ENCODE data around the gene SRSF4. TPM values are rescaled to one million over a fixed set of nuclear protein-coding genes. Genes with fewer than 3 reads are reported as not detected.
A peak's percentile ranks its signal among the peaks of the same experiment; 100 is the strongest.

Gene SRSF4
- total RNA-seq (ENCODE audit: low replicate concordance), result 68.9 and 85.3 TPM in 2 replicates
- long read RNA-seq, transcript SRSF4-202 (5 exons, 1,264 nt), result minor isoform, 5 of 75 reads
- long read RNA-seq, transcript SRSF4-201 (6 exons, 2,387 nt), result major isoform, 49 of 75 reads
- long read RNA-seq, partial matches to known transcripts, result 10 of 75 reads
- long read RNA-seq, other reads (novel, unspliced or antisense), result 11 of 75 reads

- peak within 1 kb of the TSS; percentile 91 for H3K4me3 Mint-ChIP-seq
- H3K27ac Mint-ChIP-seq, result peak within 1 kb of the TSS; percentile 97
- peaks cover 22% of the 10 kb centered on the region for H3K36me3 Mint-ChIP-seq
- DNase-seq (ENCODE audit: extremely low spot score, unreplicated experiment), result peak; percentile 100
- TF ChIP-seq CTCF (conservative IDR thresholded peaks at IDR 0.05), result peak; percentile 70
- H3K9me3 Mint-ChIP-seq, result peaks cover 4% of the 10 kb centered on the region
- no peaks in the 10 kb centered on the region for H3K27me3 Mint-ChIP-seq
- H3K4me1 Mint-ChIP-seq (ENCODE audit: unreplicated experiment), result peaks cover 20% of the 10 kb centered on the region
Measured at GRCh38 chr1:29181413-29182225, at the start of gene SRSF4. TSS of gene SRSF4 (minus strand) at chr1:29181900. CDS start at chr1:29181752, 148 bp downstream.

DNA sequence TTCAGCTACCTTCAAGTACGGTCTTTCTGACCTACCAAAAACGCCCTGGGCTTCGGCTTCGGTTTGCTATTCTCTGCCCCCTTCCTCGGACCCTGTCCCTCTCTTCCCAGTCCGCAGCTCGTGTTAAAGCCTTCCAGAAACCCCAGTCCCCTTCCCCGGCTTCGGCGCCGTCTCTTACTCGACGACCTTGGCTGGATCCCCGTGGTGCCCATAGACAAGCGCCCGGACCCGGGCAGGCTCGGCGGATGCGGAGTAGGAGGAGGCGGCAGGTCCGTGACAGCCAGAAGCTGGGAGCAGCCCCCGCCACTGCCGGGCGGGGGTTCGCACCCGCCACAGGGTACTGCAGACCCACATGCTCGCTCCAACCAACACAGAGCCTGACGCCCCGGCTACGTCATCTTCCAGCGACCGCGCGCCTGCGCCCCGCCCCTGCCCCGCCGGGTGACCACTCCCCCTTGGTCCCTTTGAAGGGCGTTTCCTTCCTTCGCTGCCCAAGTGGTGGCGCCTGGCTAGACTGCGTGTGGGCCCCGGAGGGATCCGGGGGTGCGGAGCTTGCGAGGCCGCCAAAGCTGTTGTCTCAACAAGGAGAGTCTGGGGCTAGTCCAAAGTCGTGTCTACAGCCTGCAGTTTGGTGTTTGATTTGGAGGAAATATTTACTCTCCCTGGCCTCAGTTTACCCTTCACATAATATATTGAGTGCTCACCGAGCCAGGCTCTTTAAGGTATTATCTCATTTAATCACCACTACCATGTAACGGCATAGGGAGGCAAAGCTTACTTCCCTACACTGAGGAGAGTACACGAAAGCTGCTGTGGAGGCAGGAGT, 49.1 kb upstream of the SRSF4 start, which contains the start of gene MECR:
MECR (minus strand) TSS at position 382 of the 826 bp plus-strand sequence; CDS start at position 354, 28 bp downstream.
- peaks cover 14% of the 10 kb centered on the region for H3K4me1 Mint-ChIP-seq (ENCODE audit: unreplicated experiment)
- TF ChIP-seq CTCF (conservative IDR thresholded peaks at IDR 0.05), result peak; percentile 35
- H3K27ac Mint-ChIP-seq, result peak within 1 kb of the TSS; percentile 95
- peaks cover 19% of the 10 kb centered on the region for H3K27me3 Mint-ChIP-seq
- H3K36me3 Mint-ChIP-seq, result no peaks in the 10 kb centered on the region
- peak within 1 kb of the TSS; percentile 93 for H3K4me3 Mint-ChIP-seq
- peak; percentile 98 for DNase-seq (ENCODE audit: extremely low spot score, unreplicated experiment)
- no peaks in the 10 kb centered on the region for H3K9me3 Mint-ChIP-seq

GRCh38 chr1:29230204-29230552, 48.5 kb upstream of the SRSF4 start:
- Mint-ChIP-seq H3K36me3 (no peaks in the 10 kb centered on the region), H3K4me3 (peak overlapping the region; percentile 93), H3K9me3 (no peaks in the 10 kb centered on the region), H3K27me3 (peaks cover 17% of the 10 kb centered on the region), H3K4me1 (ENCODE audit: unreplicated experiment) (peaks cover 14% of the 10 kb centered on the region), H3K27ac (peak overlapping the region; percentile 95)
- no peak for TF ChIP-seq CTCF (conservative IDR thresholded peaks at IDR 0.05)
- DNase-seq (ENCODE audit: extremely low spot score, unreplicated experiment), result no peak

GRCh38 chr1:29227511-29227910, 45.8 kb upstream of the SRSF4 start:
- TF ChIP-seq CTCF (conservative IDR thresholded peaks at IDR 0.05), result no peak
- Mint-ChIP-seq H3K27me3 (no peaks in the 10 kb centered on the region), H3K36me3 (peaks cover 4% of the 10 kb centered on the region), H3K27ac (peak overlapping the region; percentile 99), H3K9me3 (no peaks in the 10 kb centered on the region), H3K4me1 (ENCODE audit: unreplicated experiment) (peaks cover 22% of the 10 kb centered on the region), H3K4me3 (peak overlapping the region; percentile 34)
- DNase-seq (ENCODE audit: extremely low spot score, unreplicated experiment), result no peak

GRCh38 chr1:29225361-29225760, 43.7 kb upstream of the SRSF4 start:
- DNase-seq (ENCODE audit: extremely low spot score, unreplicated experiment), result no peak
- Mint-ChIP-seq H3K27me3 (no peaks in the 10 kb centered on the region), H3K27ac (no peak overlapping the region), H3K36me3 (peaks cover 11% of the 10 kb centered on the region), H3K4me1 (ENCODE audit: unreplicated experiment) (peaks cover 15% of the 10 kb centered on the region), H3K4me3 (no peak overlapping the region), H3K9me3 (no peaks in the 10 kb centered on the region)
- TF ChIP-seq CTCF (conservative IDR thresholded peaks at IDR 0.05), result no peak
